Measurements from ENCODE around the gene LAMP2.

LAMP2 gene

DNA sequence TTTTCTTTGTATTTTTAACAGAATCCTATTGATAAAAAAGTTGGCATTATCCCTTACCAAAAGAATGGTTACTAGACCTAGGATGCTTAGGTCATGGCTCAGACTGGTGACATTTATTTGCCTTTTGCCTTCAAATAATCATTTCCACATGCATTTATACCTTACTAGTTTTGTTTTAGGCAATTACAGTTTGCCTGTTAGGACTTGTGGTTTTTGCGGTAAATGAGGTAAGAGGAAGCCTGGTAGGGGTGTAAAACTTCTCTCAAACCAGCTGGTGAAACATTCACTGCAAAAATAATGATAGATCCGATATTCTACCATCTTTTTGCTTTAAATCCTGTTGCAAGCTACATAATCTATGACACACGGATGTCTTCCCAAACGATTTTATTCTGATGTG is 12.1 kb downstream of the LAMP2 start:
- POLR2A ChIA-PET, result no interaction called here
- DNase-seq (ENCODE audit: extremely low spot score), result no peak
- TF ChIP-seq NFRKB (IDR thresholded peaks at IDR 0.05) (no peak), FOXA1 (IDR thresholded peaks at IDR 0.05) (no peak), PKNOX1 (IDR thresholded peaks at IDR 0.05) (no peak), FOXM1 (IDR thresholded peaks at IDR 0.05; ENCODE audit: borderline replicate concordance) (no peak), ZNF384 (IDR thresholded peaks at IDR 0.05) (no peak)
- CTCF ChIA-PET, result no interaction called here

DNA sequence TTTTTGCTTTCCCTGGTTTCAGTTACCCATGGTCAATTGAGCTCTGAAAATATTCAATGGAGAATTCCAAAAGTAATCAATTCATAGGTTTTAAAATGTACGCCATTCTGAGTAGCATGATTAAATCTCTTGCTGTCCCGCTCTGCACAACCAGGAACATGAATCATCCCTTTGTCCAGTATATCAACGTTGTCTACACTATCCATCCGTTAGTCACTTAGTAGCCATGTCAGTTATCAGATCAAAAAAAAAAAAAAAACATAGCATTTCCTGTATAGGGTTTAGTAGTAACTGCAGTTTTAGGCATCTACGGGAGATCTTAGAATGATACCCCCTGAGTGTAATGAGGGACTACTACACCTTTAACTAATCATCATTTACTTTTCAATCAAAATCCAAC is 15.1 kb downstream of the LAMP2 start:
- no peak for TF ChIP-seq ARNT (IDR thresholded peaks at IDR 0.05)
- no peak for TF ChIP-seq LEF1 (IDR thresholded peaks at IDR 0.05; ENCODE audit: borderline replicate concordance)
- TF ChIP-seq BHLHE40 (IDR thresholded peaks at IDR 0.05; ENCODE audit: borderline replicate concordance), result no peak
- no peak for TF ChIP-seq ELF4 (IDR thresholded peaks at IDR 0.05)
- no peak for TF ChIP-seq ZNF384 (IDR thresholded peaks at IDR 0.05)
- TF ChIP-seq CTBP1 (IDR thresholded peaks at IDR 0.05; ENCODE audit: borderline replicate concordance), result no peak
- TF ChIP-seq SUZ12 (IDR thresholded peaks at IDR 0.05), result no peak
- CTCF ChIA-PET, result interaction anchor here (0.5 kb wide), 1 partner anchor 21 kb away, joined by 6 read pairs; no protein-coding TSS in a partner anchor
- POLR2A ChIA-PET, result no interaction called here
- no peak for DNase-seq (ENCODE audit: extremely low spot score)

GRCh38 chrX:120452131-120452530 is 17.0 kb downstream of the LAMP2 start:
- DNase-seq (ENCODE audit: extremely low spot score), result peak; percentile 65
- POLR2A ChIA-PET, result no interaction called here
- TF ChIP-seq SP1 (IDR thresholded peaks at IDR 0.05), result no peak
- TF ChIP-seq FOXK2 (IDR thresholded peaks at IDR 0.05), result no peak
- no peak for TF ChIP-seq ZNF384 (IDR thresholded peaks at IDR 0.05)
- no peak for TF ChIP-seq ELF4 (IDR thresholded peaks at IDR 0.05)
- TF ChIP-seq FOXA1 (IDR thresholded peaks at IDR 0.05), result no peak
- no peak for TF ChIP-seq ARNT (IDR thresholded peaks at IDR 0.05)
- TF ChIP-seq FOXM1 (IDR thresholded peaks at IDR 0.05; ENCODE audit: borderline replicate concordance), result no peak
- TF ChIP-seq SUZ12 (IDR thresholded peaks at IDR 0.05), result no peak
- no peak for TF ChIP-seq BHLHE40 (IDR thresholded peaks at IDR 0.05; ENCODE audit: borderline replicate concordance)
- no peak for TF ChIP-seq NFRKB (IDR thresholded peaks at IDR 0.05)
- TF ChIP-seq PKNOX1 (IDR thresholded peaks at IDR 0.05), result no peak
- TF ChIP-seq LEF1 (IDR thresholded peaks at IDR 0.05; ENCODE audit: borderline replicate concordance), result no peak
- no peak for TF ChIP-seq CTBP1 (IDR thresholded peaks at IDR 0.05; ENCODE audit: borderline replicate concordance)
- no peak for TF ChIP-seq TARDBP (IDR thresholded peaks at IDR 0.05)
- TF ChIP-seq L3MBTL2 (conservative IDR thresholded peaks at IDR 0.05), result no peak
- no peak for TF ChIP-seq HDGF (IDR thresholded peaks at IDR 0.05; ENCODE audit: borderline replicate concordance)
- CTCF ChIA-PET, result interaction anchor here (0.5 to 2.4 kb wide), 14 partner anchors 10 to 362 kb away, joined by 3 to 11 read pairs (median 4); no protein-coding TSS in a partner anchor

DNA sequence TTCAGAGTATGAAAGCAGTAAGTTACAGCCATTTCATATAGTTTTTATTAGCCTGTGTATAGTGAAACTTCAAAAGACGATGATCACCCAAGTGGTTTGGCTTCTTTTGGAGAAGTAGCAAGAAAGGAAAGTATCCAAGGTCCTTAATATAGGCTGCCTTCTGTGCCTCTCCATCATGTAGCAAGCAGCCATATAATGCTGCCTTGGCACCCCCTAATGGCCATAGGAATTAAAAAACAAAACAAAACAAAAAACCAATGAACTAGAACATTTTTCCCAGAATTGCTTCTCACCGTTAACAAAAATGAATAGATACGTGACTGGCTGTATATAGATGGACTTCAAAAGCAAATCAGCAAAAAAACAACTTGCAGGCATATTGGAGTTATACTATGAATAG is 18.9 kb downstream of the LAMP2 start:
- no peak for TF ChIP-seq NFRKB (IDR thresholded peaks at IDR 0.05)
- no peak for TF ChIP-seq FOXA1 (IDR thresholded peaks at IDR 0.05)
- no peak for TF ChIP-seq L3MBTL2 (conservative IDR thresholded peaks at IDR 0.05)
- no peak for TF ChIP-seq ARNT (IDR thresholded peaks at IDR 0.05)
- no peak for TF ChIP-seq FOXK2 (IDR thresholded peaks at IDR 0.05)
- TF ChIP-seq PKNOX1 (IDR thresholded peaks at IDR 0.05), result no peak
- no peak for TF ChIP-seq LEF1 (IDR thresholded peaks at IDR 0.05; ENCODE audit: borderline replicate concordance)
- TF ChIP-seq ZNF384 (IDR thresholded peaks at IDR 0.05), result no peak
- POLR2A ChIA-PET, result no interaction called here
- CTCF ChIA-PET, result interaction anchor here (1.3 kb wide), 1 partner anchor 150 kb away, joined by 3 read pairs; no protein-coding TSS in a partner anchor
- DNase-seq (ENCODE audit: extremely low spot score), result peak; percentile 26

- TF ChIP-seq FOXM1 (IDR thresholded peaks at IDR 0.05; ENCODE audit: borderline replicate concordance) (no peak), LEF1 (IDR thresholded peaks at IDR 0.05; ENCODE audit: borderline replicate concordance) (no peak), HDGF (IDR thresholded peaks at IDR 0.05; ENCODE audit: borderline replicate concordance) (no peak), PKNOX1 (IDR thresholded peaks at IDR 0.05) (no peak), ARNT (IDR thresholded peaks at IDR 0.05) (no peak), CTBP1 (IDR thresholded peaks at IDR 0.05; ENCODE audit: borderline replicate concordance) (no peak), ZNF384 (IDR thresholded peaks at IDR 0.05) (no peak), FOXA1 (IDR thresholded peaks at IDR 0.05) (no peak), TARDBP (IDR thresholded peaks at IDR 0.05) (no peak), BHLHE40 (IDR thresholded peaks at IDR 0.05; ENCODE audit: borderline replicate concordance) (no peak), FOXK2 (IDR thresholded peaks at IDR 0.05) (no peak), L3MBTL2 (conservative IDR thresholded peaks at IDR 0.05) (no peak)
- ChIA-PET POLR2A (no interaction called here), CTCF (no interaction called here)
- DNase-seq (ENCODE audit: extremely low spot score), result no peak
Observed at GRCh38 chrX:120446498-120446897, 22.6 kb downstream of the LAMP2 start.

DNA sequence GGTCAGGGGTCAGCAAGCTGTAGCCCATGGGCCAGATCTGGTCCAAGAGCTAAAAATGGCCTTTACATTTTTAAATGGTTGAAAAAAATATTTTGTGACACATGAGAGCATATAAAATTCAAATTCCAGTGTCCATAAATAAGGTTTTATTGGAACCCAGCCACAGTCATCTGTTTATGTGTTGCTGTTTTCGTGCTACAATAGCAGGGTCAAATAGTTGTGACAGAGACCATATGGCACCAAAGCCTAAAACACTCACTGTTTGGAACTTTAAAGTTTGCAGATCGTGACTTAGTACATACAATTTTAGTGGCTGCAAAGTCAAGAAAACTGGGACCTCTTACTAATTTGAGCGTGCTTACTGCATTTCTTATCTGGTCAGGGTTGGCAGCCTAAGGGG is 29.2 kb downstream of the LAMP2 start:
- no peak for TF ChIP-seq CTBP1 (IDR thresholded peaks at IDR 0.05; ENCODE audit: borderline replicate concordance)
- no peak for TF ChIP-seq LEF1 (IDR thresholded peaks at IDR 0.05; ENCODE audit: borderline replicate concordance)
- no peak for TF ChIP-seq ZNF384 (IDR thresholded peaks at IDR 0.05)
- TF ChIP-seq NFRKB (IDR thresholded peaks at IDR 0.05), result no peak
- no peak for TF ChIP-seq BHLHE40 (IDR thresholded peaks at IDR 0.05; ENCODE audit: borderline replicate concordance)
- no peak for TF ChIP-seq FOXM1 (IDR thresholded peaks at IDR 0.05; ENCODE audit: borderline replicate concordance)
- TF ChIP-seq SP1 (IDR thresholded peaks at IDR 0.05), result no peak
- no peak for TF ChIP-seq HDGF (IDR thresholded peaks at IDR 0.05; ENCODE audit: borderline replicate concordance)
- no peak for TF ChIP-seq FOXA1 (IDR thresholded peaks at IDR 0.05)
- TF ChIP-seq TARDBP (IDR thresholded peaks at IDR 0.05), result no peak
- no peak for TF ChIP-seq SUZ12 (IDR thresholded peaks at IDR 0.05)
- TF ChIP-seq ELF4 (IDR thresholded peaks at IDR 0.05), result no peak
- TF ChIP-seq PKNOX1 (IDR thresholded peaks at IDR 0.05), result no peak
- no peak for TF ChIP-seq ARNT (IDR thresholded peaks at IDR 0.05)
- no peak for TF ChIP-seq L3MBTL2 (conservative IDR thresholded peaks at IDR 0.05)
- no peak for TF ChIP-seq FOXK2 (IDR thresholded peaks at IDR 0.05)
- CTCF ChIA-PET, result no interaction called here

More for the DNA sequence above, 29.2 kb downstream of the LAMP2 start:
- POLR2A ChIA-PET, result no interaction called here
- DNase-seq (ENCODE audit: extremely low spot score), result no peak
